ENCODE results near the gene LYL1. TPM values are rescaled to one million over a fixed set of nuclear protein-coding genes. Genes with fewer than 3 reads are reported as not detected.
A peak's percentile ranks its signal among the peaks of the same experiment; 100 is the strongest.

LYL1 gene
- total RNA-seq, 1 experiment from 2014 or later = 0.63 TPM

- H2BK15ac ChIP-seq (ENCODE audit: low read depth, low read length) = no peak overlapping the region
- H2AFZ ChIP-seq (ENCODE audit: low read length) = no peak overlapping the region
- H3K4ac ChIP-seq (ENCODE audit: low read depth, low read length) = no peak overlapping the region
- no CpG with 5 or more reads among the region's 58 CpGs for WGBS (ENCODE audit: extremely low coverage, insufficient read length, low lambda C conversion rate)
- H3K27ac ChIP-seq (ENCODE audit: insufficient read length, low read depth, low read length) = no peak overlapping the region
- H3K18ac ChIP-seq (ENCODE audit: insufficient read length, low read depth, low read length) = no peak overlapping the region
- H3K27me3 ChIP-seq (ENCODE audit: insufficient read depth, low read length) = peaks cover 39% of the 10 kb centered on the region; the same call in 1 of the 2 replicates
- H3K23me2 ChIP-seq (ENCODE audit: insufficient read length, low read depth, low read length, poor library complexity, severe bottlenecking) = peaks cover 13% of the 10 kb centered on the region
- H3K23ac ChIP-seq (ENCODE audit: insufficient read length, low read depth, low read length) = no peak overlapping the region
- peak overlapping the region; percentile 37 for H3K4me2 ChIP-seq (ENCODE audit: insufficient read depth, insufficient read length, low read length)
- no peak overlapping the region for H3K14ac ChIP-seq (ENCODE audit: insufficient read depth, low read length)
- no peaks in the 10 kb centered on the region for H3K79me1 ChIP-seq (ENCODE audit: insufficient read depth, low read depth, low read length, poor library complexity, severe bottlenecking)
- H2AK5ac ChIP-seq (ENCODE audit: insufficient read length, low read length) = no peak overlapping the region
- H4K5ac ChIP-seq (ENCODE audit: insufficient read length, low read depth, low read length) = no peak overlapping the region
- H3K79me2 ChIP-seq (ENCODE audit: insufficient read depth, low read length) = no peaks in the 10 kb centered on the region
- no peak overlapping the region for H4K8ac ChIP-seq (replicated peaks; ENCODE audit: insufficient read length, low read depth, low read length)
- no peak overlapping the region for H4K91ac ChIP-seq (ENCODE audit: insufficient read length, low read depth, low read length)
- no peak overlapping the region for H3T11ph ChIP-seq (ENCODE audit: low read length)
- peaks cover 7% of the 10 kb centered on the region in 2 experiments; a peak in 4 of 5 replicates for H3K9me3 Mint-ChIP-seq
- DNase-seq = peak; percentile 63
- no peak for TF ChIP-seq CTCF (conservative IDR thresholded peaks at IDR 0.05)
- peaks cover 29 to 44% of the 10 kb centered on the region in 2 experiments for H3K4me1 Mint-ChIP-seq
- peak overlapping the region; percentile 36 to 75; a peak in 3 of 5 replicates for H3K4me3 Mint-ChIP-seq
- no peak overlapping the region for H3K9ac ChIP-seq (ENCODE audit: extremely low read depth, insufficient read length, low read length)
- no peaks in the 10 kb centered on the region for H3K9me3 ChIP-seq (ENCODE audit: control insufficient read depth, low read depth, low read length)
- H2BK120ac ChIP-seq (ENCODE audit: low read depth, low read length, poor library complexity, severe bottlenecking) = no peak overlapping the region
- no peak overlapping the region for H2BK5ac ChIP-seq (ENCODE audit: insufficient read length, low read length)
- peaks cover 3% of the 10 kb centered on the region for H4K20me1 ChIP-seq (ENCODE audit: control insufficient read depth, insufficient read depth, insufficient read length)
- H3K36me3 Mint-ChIP-seq (ENCODE audit: insufficient read depth in 1 of 3, low read depth in 3 of 3) = peaks cover 0 to 3% (median 0%) of the 10 kb centered on the region in 3 experiments; a peak in 2 of 7 replicates
- H3K56ac ChIP-seq (ENCODE audit: insufficient read length, low read depth, low read length) = no peak overlapping the region
- H2BK12ac ChIP-seq (ENCODE audit: insufficient read length, low read depth, low read length) = no peak overlapping the region
- no peaks in the 10 kb centered on the region for H3K4me1 ChIP-seq (ENCODE audit: insufficient read depth, low read length)
- no peak overlapping the region for H2BK20ac ChIP-seq (ENCODE audit: low read depth, low read length, poor library complexity, severe bottlenecking)
- H3K27ac Mint-ChIP-seq = no peak overlapping the region
- H3K27me3 Mint-ChIP-seq (ENCODE audit: low read depth) = peaks cover 88% of the 10 kb centered on the region
Observed at GRCh38 chr19:13098277-13099072, 4.2 kb downstream of the LYL1 start.

Data from H9 (cell line).